ENCODE data around the gene MBNL2.

GRCh38 chr13:97310809-97311436 is 88.8 kb downstream of the MBNL2 start:
- TF ChIP-seq, protein P1, sequence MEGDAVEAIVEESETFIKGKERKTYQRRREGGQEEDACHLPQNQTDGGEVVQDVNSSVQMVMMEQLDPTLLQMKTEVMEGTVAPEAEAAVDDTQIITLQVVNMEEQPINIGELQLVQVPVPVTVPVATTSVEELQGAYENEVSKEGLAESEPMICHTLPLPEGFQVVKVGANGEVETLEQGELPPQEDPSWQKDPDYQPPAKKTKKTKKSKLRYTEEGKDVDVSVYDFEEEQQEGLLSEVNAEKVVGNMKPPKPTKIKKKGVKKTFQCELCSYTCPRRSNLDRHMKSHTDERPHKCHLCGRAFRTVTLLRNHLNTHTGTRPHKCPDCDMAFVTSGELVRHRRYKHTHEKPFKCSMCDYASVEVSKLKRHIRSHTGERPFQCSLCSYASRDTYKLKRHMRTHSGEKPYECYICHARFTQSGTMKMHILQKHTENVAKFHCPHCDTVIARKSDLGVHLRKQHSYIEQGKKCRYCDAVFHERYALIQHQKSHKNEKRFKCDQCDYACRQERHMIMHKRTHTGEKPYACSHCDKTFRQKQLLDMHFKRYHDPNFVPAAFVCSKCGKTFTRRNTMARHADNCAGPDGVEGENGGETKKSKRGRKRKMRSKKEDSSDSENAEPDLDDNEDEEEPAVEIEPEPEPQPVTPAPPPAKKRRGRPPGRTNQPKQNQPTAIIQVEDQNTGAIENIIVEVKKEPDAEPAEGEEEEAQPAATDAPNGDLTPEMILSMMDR (IDR thresholded peaks at IDR 0.05): no peak
- no peak for TF ChIP-seq ATF3 (CRISPR knock-in tag; conservative IDR thresholded peaks at IDR 0.05)
- TF ChIP-seq FOXK1 (CRISPR knock-in tag; IDR thresholded peaks at IDR 0.05): no peak
- TF ChIP-seq ZNF532 (CRISPR knock-in tag; IDR thresholded peaks at IDR 0.05; ENCODE audit: borderline replicate concordance): no peak
- TF ChIP-seq RORB (CRISPR knock-in tag; IDR thresholded peaks at IDR 0.05): no peak
- TF ChIP-seq, protein P2, sequence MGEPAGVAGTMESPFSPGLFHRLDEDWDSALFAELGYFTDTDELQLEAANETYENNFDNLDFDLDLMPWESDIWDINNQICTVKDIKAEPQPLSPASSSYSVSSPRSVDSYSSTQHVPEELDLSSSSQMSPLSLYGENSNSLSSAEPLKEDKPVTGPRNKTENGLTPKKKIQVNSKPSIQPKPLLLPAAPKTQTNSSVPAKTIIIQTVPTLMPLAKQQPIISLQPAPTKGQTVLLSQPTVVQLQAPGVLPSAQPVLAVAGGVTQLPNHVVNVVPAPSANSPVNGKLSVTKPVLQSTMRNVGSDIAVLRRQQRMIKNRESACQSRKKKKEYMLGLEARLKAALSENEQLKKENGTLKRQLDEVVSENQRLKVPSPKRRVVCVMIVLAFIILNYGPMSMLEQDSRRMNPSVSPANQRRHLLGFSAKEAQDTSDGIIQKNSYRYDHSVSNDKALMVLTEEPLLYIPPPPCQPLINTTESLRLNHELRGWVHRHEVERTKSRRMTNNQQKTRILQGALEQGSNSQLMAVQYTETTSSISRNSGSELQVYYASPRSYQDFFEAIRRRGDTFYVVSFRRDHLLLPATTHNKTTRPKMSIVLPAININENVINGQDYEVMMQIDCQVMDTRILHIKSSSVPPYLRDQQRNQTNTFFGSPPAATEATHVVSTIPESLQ (CRISPR knock-in tag; IDR thresholded peaks at IDR 0.05): no peak
- TF ChIP-seq ZNF263 (CRISPR knock-in tag; IDR thresholded peaks at IDR 0.05; ENCODE audit: low read depth): no peak
- TF ChIP-seq CREB1 (CRISPR knock-in tag; IDR thresholded peaks at IDR 0.05): no peak
- TF ChIP-seq ZNF219 (CRISPR knock-in tag; IDR thresholded peaks at IDR 0.05; ENCODE audit: borderline replicate concordance): no peak
